ENCODE measurements around the gene ZBTB32.

- TF ChIP-seq, protein P1, sequence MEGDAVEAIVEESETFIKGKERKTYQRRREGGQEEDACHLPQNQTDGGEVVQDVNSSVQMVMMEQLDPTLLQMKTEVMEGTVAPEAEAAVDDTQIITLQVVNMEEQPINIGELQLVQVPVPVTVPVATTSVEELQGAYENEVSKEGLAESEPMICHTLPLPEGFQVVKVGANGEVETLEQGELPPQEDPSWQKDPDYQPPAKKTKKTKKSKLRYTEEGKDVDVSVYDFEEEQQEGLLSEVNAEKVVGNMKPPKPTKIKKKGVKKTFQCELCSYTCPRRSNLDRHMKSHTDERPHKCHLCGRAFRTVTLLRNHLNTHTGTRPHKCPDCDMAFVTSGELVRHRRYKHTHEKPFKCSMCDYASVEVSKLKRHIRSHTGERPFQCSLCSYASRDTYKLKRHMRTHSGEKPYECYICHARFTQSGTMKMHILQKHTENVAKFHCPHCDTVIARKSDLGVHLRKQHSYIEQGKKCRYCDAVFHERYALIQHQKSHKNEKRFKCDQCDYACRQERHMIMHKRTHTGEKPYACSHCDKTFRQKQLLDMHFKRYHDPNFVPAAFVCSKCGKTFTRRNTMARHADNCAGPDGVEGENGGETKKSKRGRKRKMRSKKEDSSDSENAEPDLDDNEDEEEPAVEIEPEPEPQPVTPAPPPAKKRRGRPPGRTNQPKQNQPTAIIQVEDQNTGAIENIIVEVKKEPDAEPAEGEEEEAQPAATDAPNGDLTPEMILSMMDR (conservative IDR thresholded peaks at IDR 0.05): no peak
- no peak for TF ChIP-seq EZH2 (IDR thresholded peaks at IDR 0.05; ENCODE audit: low read depth)
Observed at GRCh38 chr19:35755131-35755549, 50.8 kb downstream of the ZBTB32 start.
